IMR-90 (cell line): ENCODE measurements around the gene UBAP2L.

ENCODE experiments used
- CEBPB ChIP-seq: IDR thresholded peaks from 2 replicates; pipeline ENCODE4 v1.6.1; 2012; ENCODE audit warnings: low read depth, low read length, improper control_type of control experiment
- CHD1 ChIP-seq: IDR thresholded peaks from 2 replicates; pipeline ENCODE4 v1.6.1; 2012; ENCODE audit warnings: low read depth, low read length, improper control_type of control experiment
- FOS ChIP-seq: fragments of 150-350 bp; IDR thresholded peaks from 2 replicates; pipeline ENCODE4 v1.6.1; 2016; ENCODE audit warnings: low read depth, low read length
- MAFK ChIP-seq: IDR thresholded peaks from 2 replicates; pipeline ENCODE4 v1.6.1; 2012; ENCODE audit warnings: low read depth, low read length, improper control_type of control experiment
- MAZ ChIP-seq: IDR thresholded peaks from 2 replicates; pipeline ENCODE4 v1.6.1; 2012; ENCODE audit warnings: low read depth, mild to moderate bottlenecking, low read length, improper control_type of control experiment, moderate library complexity, borderline replicate concordance
- NFE2L2 ChIP-seq: fragments of 150-350 bp; IDR thresholded peaks from 2 replicates; pipeline ENCODE4 v1.6.1; 2016; ENCODE audit warnings: low read depth, mild to moderate bottlenecking, low read length
- POLR2A ChIP-seq: IDR thresholded peaks from 2 replicates; pipeline ENCODE4 v1.6.1; 2012; ENCODE audit warnings: mild to moderate bottlenecking, low read depth, low read length
- RAD21 ChIP-seq: IDR thresholded peaks from 2 replicates; pipeline ENCODE4 v1.6.1; 2012; ENCODE audit warnings: low read length, improper control_type of control experiment
- RCOR1 ChIP-seq: IDR thresholded peaks from 2 replicates; pipeline ENCODE4 v1.6.1; 2012; ENCODE audit warnings: mild to moderate bottlenecking, low read length, improper control_type of control experiment; ENCODE audit not compliant: insufficient replicate concordance
- RFX5 ChIP-seq: IDR thresholded peaks from 2 replicates; pipeline ENCODE4 v1.8.0; 2012; ENCODE audit warnings: low read depth, mild to moderate bottlenecking, low read length, moderate library complexity
- SMC3 ChIP-seq: fragments of 150-350 bp; IDR thresholded peaks from 2 replicates; pipeline ENCODE4 v1.6.1; 2016; ENCODE audit warnings: low read depth, mild to moderate bottlenecking, antibody characterized with exemption, low read length, moderate library complexity
- USF2 ChIP-seq: fragments of 150-350 bp; IDR thresholded peaks from 2 replicates; pipeline ENCODE4 v1.6.1; 2017; ENCODE audit warnings: mild to moderate bottlenecking, antibody characterized with exemption, low read length, low read depth
- TF ChIP-seq, protein P1 (sequence below): conservative IDR thresholded peaks from 2 replicates; pipeline ENCODE4 v1.5.1; 2012; ENCODE audit warnings: mild to moderate bottlenecking, low read depth, low read length, improper control_type of control experiment

DNA sequence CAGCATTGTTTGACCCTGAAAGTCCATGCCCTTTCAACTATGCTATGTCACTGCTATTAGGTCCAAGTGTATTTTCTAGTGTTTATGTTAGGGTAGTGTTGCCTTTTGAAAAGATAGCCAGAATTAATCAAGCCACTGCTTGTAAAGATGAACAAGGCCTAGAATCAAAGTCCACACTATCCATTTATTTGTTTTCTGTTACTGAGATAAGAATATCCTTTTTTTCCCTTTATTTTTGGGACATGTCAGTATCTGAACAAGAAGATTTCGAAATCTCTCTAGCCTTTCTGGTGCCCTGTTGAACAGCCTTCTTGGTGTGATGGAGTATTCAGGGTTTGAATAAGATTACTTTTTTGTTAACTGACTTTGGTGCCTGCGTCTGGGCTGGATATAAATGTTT, 16.7 kb downstream of the UBAP2L start:
- TF ChIP-seq, protein P1, sequence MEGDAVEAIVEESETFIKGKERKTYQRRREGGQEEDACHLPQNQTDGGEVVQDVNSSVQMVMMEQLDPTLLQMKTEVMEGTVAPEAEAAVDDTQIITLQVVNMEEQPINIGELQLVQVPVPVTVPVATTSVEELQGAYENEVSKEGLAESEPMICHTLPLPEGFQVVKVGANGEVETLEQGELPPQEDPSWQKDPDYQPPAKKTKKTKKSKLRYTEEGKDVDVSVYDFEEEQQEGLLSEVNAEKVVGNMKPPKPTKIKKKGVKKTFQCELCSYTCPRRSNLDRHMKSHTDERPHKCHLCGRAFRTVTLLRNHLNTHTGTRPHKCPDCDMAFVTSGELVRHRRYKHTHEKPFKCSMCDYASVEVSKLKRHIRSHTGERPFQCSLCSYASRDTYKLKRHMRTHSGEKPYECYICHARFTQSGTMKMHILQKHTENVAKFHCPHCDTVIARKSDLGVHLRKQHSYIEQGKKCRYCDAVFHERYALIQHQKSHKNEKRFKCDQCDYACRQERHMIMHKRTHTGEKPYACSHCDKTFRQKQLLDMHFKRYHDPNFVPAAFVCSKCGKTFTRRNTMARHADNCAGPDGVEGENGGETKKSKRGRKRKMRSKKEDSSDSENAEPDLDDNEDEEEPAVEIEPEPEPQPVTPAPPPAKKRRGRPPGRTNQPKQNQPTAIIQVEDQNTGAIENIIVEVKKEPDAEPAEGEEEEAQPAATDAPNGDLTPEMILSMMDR, result no peak
- TF ChIP-seq RAD21 (no peak), POLR2A (no peak), MAZ (no peak), CEBPB (no peak), NFE2L2 (no peak), RFX5 (no peak), FOS (no peak), SMC3 (no peak), RCOR1 (no peak), MAFK (no peak), USF2 (no peak), CHD1 (no peak)
